Progenitor cell of endocrine pancreas (in vitro differentiated cells): ENCODE results near the gene SPATA24. TPM values are rescaled to one million over a fixed set of nuclear protein-coding genes. Genes with fewer than 3 reads are reported as not detected.

Experiments used
- DNase-seq: peaks from one replicate; pipeline ENCODE4 v3.0.0; 2021; ENCODE audit warnings: low spot score; ENCODE audit not compliant: unreplicated experiment
- H3K27ac Mint-ChIP-seq: 2 replicates; pipeline ENCODE4 v1.8.0; 2021; ENCODE audit warnings: mild to moderate bottlenecking, moderate library complexity, mixed read lengths
- H3K27me3 Mint-ChIP-seq: 2 replicates; pipeline ENCODE4 v1.8.0; 2021; ENCODE audit warnings: mixed read lengths
- H3K36me3 Mint-ChIP-seq: 2 replicates; pipeline ENCODE4 v1.8.0; 2022; ENCODE audit warnings: mixed read lengths; ENCODE audit not compliant: insufficient read depth
- H3K4me1 Mint-ChIP-seq: 2 replicates; pipeline ENCODE4 v1.8.0; 2021; ENCODE audit warnings: low read depth, mixed read lengths
- H3K4me3 Mint-ChIP-seq: 2 replicates; pipeline ENCODE4 v1.8.0; 2021; ENCODE audit warnings: low read depth, mild to moderate bottlenecking, moderate library complexity, mixed read lengths
- H3K9me3 Mint-ChIP-seq: 2 replicates; pipeline ENCODE4 v1.8.0; 2021; ENCODE audit warnings: low read depth, mixed read lengths
- total RNA-seq: library from RNA; stranded (reverse); gene quantifications from 2 replicates; pipeline ENCODE4 v1.2.1, GENCODE V29; 2021
- TF ChIP-seq, protein P1 (sequence below): fragments of 200-600 bp; sonication (generic); IDR thresholded peaks from one replicate; pipeline ENCODE4 v1.5.0; 2021; ENCODE audit warnings: antibody characterized with exemption, mild to moderate bottlenecking; ENCODE audit not compliant: unreplicated experiment

The SPATA24 gene
- total RNA-seq, 1 donor from 2014 or later, result 13.9 TPM

- H3K4me3 Mint-ChIP-seq, result no peak overlapping the region
- H3K9me3 Mint-ChIP-seq, result no peaks in the 10 kb centered on the region
- TF ChIP-seq, protein P1, sequence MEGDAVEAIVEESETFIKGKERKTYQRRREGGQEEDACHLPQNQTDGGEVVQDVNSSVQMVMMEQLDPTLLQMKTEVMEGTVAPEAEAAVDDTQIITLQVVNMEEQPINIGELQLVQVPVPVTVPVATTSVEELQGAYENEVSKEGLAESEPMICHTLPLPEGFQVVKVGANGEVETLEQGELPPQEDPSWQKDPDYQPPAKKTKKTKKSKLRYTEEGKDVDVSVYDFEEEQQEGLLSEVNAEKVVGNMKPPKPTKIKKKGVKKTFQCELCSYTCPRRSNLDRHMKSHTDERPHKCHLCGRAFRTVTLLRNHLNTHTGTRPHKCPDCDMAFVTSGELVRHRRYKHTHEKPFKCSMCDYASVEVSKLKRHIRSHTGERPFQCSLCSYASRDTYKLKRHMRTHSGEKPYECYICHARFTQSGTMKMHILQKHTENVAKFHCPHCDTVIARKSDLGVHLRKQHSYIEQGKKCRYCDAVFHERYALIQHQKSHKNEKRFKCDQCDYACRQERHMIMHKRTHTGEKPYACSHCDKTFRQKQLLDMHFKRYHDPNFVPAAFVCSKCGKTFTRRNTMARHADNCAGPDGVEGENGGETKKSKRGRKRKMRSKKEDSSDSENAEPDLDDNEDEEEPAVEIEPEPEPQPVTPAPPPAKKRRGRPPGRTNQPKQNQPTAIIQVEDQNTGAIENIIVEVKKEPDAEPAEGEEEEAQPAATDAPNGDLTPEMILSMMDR, result no peak
- peaks cover 4% of the 10 kb centered on the region for H3K36me3 Mint-ChIP-seq
- no peaks in the 10 kb centered on the region for H3K27me3 Mint-ChIP-seq
- H3K4me1 Mint-ChIP-seq, result peaks cover 14% of the 10 kb centered on the region
- no peak for DNase-seq
- no peak overlapping the region for H3K27ac Mint-ChIP-seq
These were observed 31.8 kb upstream of the SPATA24 start for GRCh38 chr5:139435676-139436075.

GRCh38 chr5:139431706-139432105 lies 27.8 kb upstream of the SPATA24 start:
- Mint-ChIP-seq H3K27me3 (no peaks in the 10 kb centered on the region), H3K36me3 (peaks cover 9% of the 10 kb centered on the region), H3K9me3 (no peaks in the 10 kb centered on the region), H3K4me3 (no peak overlapping the region), H3K4me1 (no peaks in the 10 kb centered on the region), H3K27ac (no peak overlapping the region)
- TF ChIP-seq, protein P1, result no peak
- DNase-seq, result no peak

DNA sequence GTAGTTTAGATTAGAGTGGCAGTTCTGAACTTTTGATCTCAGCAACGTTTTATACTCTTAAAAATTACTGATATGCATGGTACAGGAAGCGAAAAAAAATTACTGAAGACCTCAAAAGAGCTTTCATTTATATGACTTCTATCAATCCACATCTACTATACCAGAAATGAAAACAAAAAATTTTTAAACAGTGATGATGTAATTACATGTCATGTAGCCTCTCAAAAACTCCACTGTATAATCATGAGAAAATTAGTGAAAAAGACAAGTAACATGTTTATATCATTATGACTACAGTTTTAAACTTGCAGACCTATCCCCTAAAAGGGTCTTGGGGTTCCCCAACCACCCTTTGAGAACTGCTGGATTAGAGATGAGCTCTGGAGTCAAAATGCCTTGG lies 26.1 kb upstream of the SPATA24 start:
- no peak for DNase-seq
- H3K4me1 Mint-ChIP-seq, result no peaks in the 10 kb centered on the region
- H3K9me3 Mint-ChIP-seq, result no peaks in the 10 kb centered on the region
- TF ChIP-seq, protein P1, result no peak
- H3K36me3 Mint-ChIP-seq, result peaks cover 9% of the 10 kb centered on the region
- H3K27me3 Mint-ChIP-seq, result no peaks in the 10 kb centered on the region
- no peak overlapping the region for H3K27ac Mint-ChIP-seq
- no peak overlapping the region for H3K4me3 Mint-ChIP-seq

DNA sequence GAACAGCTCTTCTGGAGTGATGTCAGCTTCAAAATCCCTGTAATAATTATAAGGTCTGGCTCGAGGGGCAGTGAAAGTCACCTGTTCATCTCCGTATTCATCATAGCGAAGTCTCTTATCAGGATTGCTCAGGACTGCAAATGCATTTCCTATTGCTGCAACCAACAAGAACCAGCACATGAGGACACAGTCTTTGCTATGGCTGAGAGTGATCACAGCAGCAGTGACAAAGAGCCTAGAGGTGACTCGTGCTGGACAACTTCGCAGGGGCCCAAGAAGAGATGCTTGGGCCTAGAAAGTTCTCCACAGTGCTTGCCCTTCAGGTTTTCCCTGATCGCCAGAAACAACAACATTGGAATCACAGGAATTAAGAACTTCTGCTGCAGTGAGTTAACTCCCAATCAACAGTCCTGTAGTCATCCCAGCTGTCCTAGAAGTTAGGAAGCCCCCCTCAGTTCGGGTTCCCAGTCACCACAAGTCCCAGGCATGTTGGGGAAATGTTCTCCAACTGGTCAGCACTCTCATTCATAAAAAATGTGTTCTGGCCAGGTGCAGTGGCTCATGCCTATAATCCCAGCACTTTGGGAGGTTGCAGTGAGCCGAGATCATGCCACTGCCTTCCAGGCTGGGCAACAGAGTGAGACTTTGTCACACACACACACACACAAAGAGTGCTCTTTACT lies 22.5 kb upstream of the SPATA24 start:
- DNase-seq, result no peak
- H3K27ac Mint-ChIP-seq, result no peak overlapping the region

DNA sequence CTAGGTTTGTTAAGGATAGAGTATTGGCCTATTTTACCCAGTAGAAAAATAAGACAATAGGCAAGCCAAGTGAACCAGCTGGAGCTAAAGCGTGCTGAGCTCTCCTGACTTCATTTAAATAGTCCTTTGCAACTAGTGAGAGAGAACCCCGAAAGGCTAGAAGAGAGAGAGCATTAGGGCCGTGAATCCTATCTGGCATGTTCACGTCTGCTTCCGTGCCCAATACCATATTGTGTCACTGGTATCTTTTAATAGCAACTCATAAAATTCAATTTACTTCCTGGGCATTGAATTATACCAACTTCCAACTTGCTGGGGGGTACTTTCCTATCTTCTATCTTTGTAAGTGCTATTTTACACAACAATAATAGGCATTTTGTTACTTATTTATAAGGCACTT lies 21.6 kb upstream of the SPATA24 start:
- Mint-ChIP-seq H3K4me1 (no peaks in the 10 kb centered on the region), H3K27ac (no peak overlapping the region), H3K4me3 (no peak overlapping the region), H3K9me3 (no peaks in the 10 kb centered on the region), H3K36me3 (peaks cover 17% of the 10 kb centered on the region), H3K27me3 (no peaks in the 10 kb centered on the region)
- TF ChIP-seq, protein P1, result no peak
- no peak for DNase-seq

More for the DNA sequence above, 22.5 kb upstream of the SPATA24 start:
- Mint-ChIP-seq H3K4me3 (no peak overlapping the region), H3K27me3 (no peaks in the 10 kb centered on the region), H3K9me3 (no peaks in the 10 kb centered on the region), H3K4me1 (no peaks in the 10 kb centered on the region), H3K36me3 (peaks cover 17% of the 10 kb centered on the region)
- TF ChIP-seq, protein P1, result no peak
